MCF 10A (cell line): ENCODE data around the gene EBPL. TPM values are rescaled to one million over a fixed set of nuclear protein-coding genes. Genes with fewer than 3 reads are reported as not detected.
"Not testable (repeated sequence)": the region's sequence is repeated elsewhere in the genome, so short reads cannot be mapped to it uniquely, and the experiment has no call there.

ENCODE experiments used
- BruUV-seq: library from RNA; stranded (reverse); fragments of 400-500 nt; replicated peaks from 2 replicates; lab custom pipeline; 2021; lab: Mats Ljungman, UMichigan
- CTCF ChIA-PET: fragments of 300-600 bp; sonication (Branson Sonifier 250); formaldehyde crosslinking; extraction: SDS; loops from one replicate; lab custom pipeline; 2021; ENCODE audit warnings: antibody characterized with exemption, inconsistent platforms; lab: Yijun Ruan, JAX
- POLR2A ChIA-PET: fragments of 300-600, 350-650 bp; sonication (Branson Sonifier 250); formaldehyde crosslinking; extraction: SDS; loops from one replicate; lab custom pipeline; 2020; ENCODE audit warnings: antibody characterized with exemption, inconsistent platforms; lab: Yijun Ruan, JAX
- DNase-seq: peaks from one replicate; pipeline ENCODE4 v3.0.0-alpha.2; 2018; ENCODE audit not compliant: unreplicated experiment
- H3K27ac Mint-ChIP-seq: one replicate; pipeline ENCODE4 v1.8.0; 2022; ENCODE audit warnings: mild to moderate bottlenecking, low read depth, mixed read lengths; ENCODE audit not compliant: unreplicated experiment
- H3K27me3 Mint-ChIP-seq: one replicate; pipeline ENCODE4 v1.8.0; 2022; ENCODE audit warnings: mixed read lengths; ENCODE audit not compliant: insufficient read depth, unreplicated experiment
- H3K36me3 Mint-ChIP-seq: one replicate; pipeline ENCODE4 v1.8.0; 2022; ENCODE audit warnings: mild to moderate bottlenecking, moderate library complexity, mixed read lengths; ENCODE audit not compliant: insufficient read depth, unreplicated experiment
- H3K4me1 Mint-ChIP-seq: one replicate; pipeline ENCODE4 v1.8.0; 2022; ENCODE audit warnings: mixed read lengths; ENCODE audit not compliant: insufficient read depth, unreplicated experiment
- H3K4me3 Mint-ChIP-seq: one replicate; pipeline ENCODE4 v1.8.0; 2022; ENCODE audit warnings: mild to moderate bottlenecking, moderate library complexity, mixed read lengths; ENCODE audit not compliant: unreplicated experiment
- H3K9me3 Mint-ChIP-seq: one replicate; pipeline ENCODE4 v1.8.0; 2022; ENCODE audit warnings: mixed read lengths; ENCODE audit not compliant: unreplicated experiment
- intact Hi-C: fragments of 100-400 bp; cut with micrococcal nuclease; formaldehyde crosslinking; loops from 2 replicates; pipeline ENCODE4 v1.14.1; 2022
- total RNA-seq: library from RNA; stranded (reverse); gene quantifications from 2 replicates; pipeline ENCODE4 v1.2.3, GENCODE V29; 2022
- TF ChIP-seq, protein P1 (sequence below): fragments of 200-600 bp; IDR thresholded peaks from one replicate; pipeline ENCODE4 v1.8.0; 2022; ENCODE audit warnings: antibody characterized with exemption, mild to moderate bottlenecking; ENCODE audit not compliant: unreplicated experiment

Gene EBPL
- total RNA-seq, 1 experiment from 2014 or later: 121 TPM

DNA sequence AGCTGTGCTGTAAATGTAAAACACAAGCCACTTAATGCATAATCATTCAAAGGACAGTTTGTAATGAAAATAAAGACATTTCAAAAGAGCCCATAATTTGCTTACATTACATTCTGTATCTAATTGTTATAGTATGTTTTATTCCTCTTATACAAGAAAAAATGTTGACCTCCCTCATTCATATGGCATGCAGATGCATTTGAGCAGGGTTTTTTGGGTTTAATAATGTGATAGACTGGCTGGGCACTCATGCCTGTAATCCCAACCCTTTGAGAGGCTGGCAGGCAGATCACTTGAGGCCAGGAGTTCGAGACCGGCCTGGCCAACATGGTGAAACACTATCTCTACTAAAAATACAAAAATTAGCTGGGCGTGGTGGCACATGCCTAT, 74.6 kb downstream of the EBPL start:
- Mint-ChIP-seq H3K27me3 (no peaks in the 10 kb centered on the region), H3K27ac (no peak overlapping the region), H3K36me3 (no peaks in the 10 kb centered on the region), H3K9me3 (no peaks in the 10 kb centered on the region), H3K4me1 (no peaks in the 10 kb centered on the region), H3K4me3 (no peak overlapping the region)
- DNase-seq: no peak
- intact Hi-C loops: no loop called here
- ChIA-PET CTCF (interaction anchor here (0.9 to 1.0 kb wide), 2 partner anchors 8 to 10 kb away, joined by 3 to 5 read pairs; no protein-coding TSS in a partner anchor), POLR2A (interaction anchor here (0.6 to 1.0 kb wide), 3 partner anchors 10 to 17 kb away, joined by 3 read pairs; no protein-coding TSS in a partner anchor)
- TF ChIP-seq, protein P1, sequence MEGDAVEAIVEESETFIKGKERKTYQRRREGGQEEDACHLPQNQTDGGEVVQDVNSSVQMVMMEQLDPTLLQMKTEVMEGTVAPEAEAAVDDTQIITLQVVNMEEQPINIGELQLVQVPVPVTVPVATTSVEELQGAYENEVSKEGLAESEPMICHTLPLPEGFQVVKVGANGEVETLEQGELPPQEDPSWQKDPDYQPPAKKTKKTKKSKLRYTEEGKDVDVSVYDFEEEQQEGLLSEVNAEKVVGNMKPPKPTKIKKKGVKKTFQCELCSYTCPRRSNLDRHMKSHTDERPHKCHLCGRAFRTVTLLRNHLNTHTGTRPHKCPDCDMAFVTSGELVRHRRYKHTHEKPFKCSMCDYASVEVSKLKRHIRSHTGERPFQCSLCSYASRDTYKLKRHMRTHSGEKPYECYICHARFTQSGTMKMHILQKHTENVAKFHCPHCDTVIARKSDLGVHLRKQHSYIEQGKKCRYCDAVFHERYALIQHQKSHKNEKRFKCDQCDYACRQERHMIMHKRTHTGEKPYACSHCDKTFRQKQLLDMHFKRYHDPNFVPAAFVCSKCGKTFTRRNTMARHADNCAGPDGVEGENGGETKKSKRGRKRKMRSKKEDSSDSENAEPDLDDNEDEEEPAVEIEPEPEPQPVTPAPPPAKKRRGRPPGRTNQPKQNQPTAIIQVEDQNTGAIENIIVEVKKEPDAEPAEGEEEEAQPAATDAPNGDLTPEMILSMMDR: no peak
- no TSS peak for BruUV-seq

GRCh38 chr13:49615836-49616675, 75.2 kb downstream of the EBPL start:
- no peak overlapping the region for H3K27ac Mint-ChIP-seq
- no peak for DNase-seq
- no peaks in the 10 kb centered on the region for H3K36me3 Mint-ChIP-seq
- ChIA-PET POLR2A (interaction anchor here (0.6 to 1.0 kb wide), 2 partner anchors 9 to 11 kb away, joined by 3 read pairs; no protein-coding TSS in a partner anchor), CTCF (interaction anchor here (0.6 to 1.0 kb wide), 2 partner anchors 9 to 90 kb away, joined by 3 to 4 read pairs; no protein-coding TSS in a partner anchor)
- no peak overlapping the region for H3K4me3 Mint-ChIP-seq
- no TSS peak for BruUV-seq
- H3K27me3 Mint-ChIP-seq: no peaks in the 10 kb centered on the region
- no peaks in the 10 kb centered on the region for H3K9me3 Mint-ChIP-seq
- H3K4me1 Mint-ChIP-seq: no peaks in the 10 kb centered on the region
- TF ChIP-seq, protein P1: no peak
- intact Hi-C loops: no loop called here

GRCh38 chr13:49612042-49612441, 79.2 kb downstream of the EBPL start:
- H3K27ac Mint-ChIP-seq, H3K36me3 Mint-ChIP-seq, H3K4me3 Mint-ChIP-seq, H3K27me3 Mint-ChIP-seq, intact Hi-C loops, H3K4me1 Mint-ChIP-seq, DNase-seq, H3K9me3 Mint-ChIP-seq, BruUV-seq: not testable (repeated sequence)
- CTCF ChIA-PET: interaction anchor here (0.6 to 0.9 kb wide), 4 partner anchors 58 to 1465 kb away, joined by 3 to 4 read pairs (median 3); no protein-coding TSS in a partner anchor
- POLR2A ChIA-PET: interaction anchor here (0.5 to 0.7 kb wide), 2 partner anchors 11 to 313 kb away, joined by 3 read pairs; no protein-coding TSS in a partner anchor

Other genes starting within 250 kb of the EBPL start
- gene CAB39L, start 247.4 kb downstream of the EBPL start, total RNA-seq: 6.2 and 11.1 TPM in 2 replicates
- gene SETDB2, start 247.2 kb downstream of the EBPL start, total RNA-seq: 6.1 and 7.3 TPM in 2 replicates
- gene PHF11, start 195.5 kb downstream of the EBPL start, total RNA-seq: 15.4 and 17.9 TPM in 2 replicates
- 16.8 and 17.9 TPM in 2 replicates for gene RCBTB1, start 105.9 kb downstream of the EBPL start, total RNA-seq
- gene ARL11, start 63.0 kb downstream of the EBPL start, total RNA-seq: not detected in 2 replicates
- gene KPNA3, start 101.2 kb upstream of the EBPL start, total RNA-seq: 40.6 and 41.3 TPM in 2 replicates
- gene SPRYD7, start 244.9 kb upstream of the EBPL start, total RNA-seq: 15.1 and 19.5 TPM in 2 replicates